Measurements from ENCODE around the gene ATAD1.
"Not testable (repeated sequence)": the region's sequence is repeated elsewhere in the genome, so short reads cannot be mapped to it uniquely, and the experiment has no call there.

ATAD1 gene

GRCh38 chr10:87751274-87751673 is 66.8 kb downstream of the ATAD1 start:
- Histone ChIP-seq H3K9me3 (ENCODE audit: low read length) (no peaks in the 10 kb centered on the region), H3K27ac (ENCODE audit: low read depth, low read length, poor library complexity, severe bottlenecking) (no peak overlapping the region), H3F3A (ENCODE audit: insufficient read depth, low read length) (no peaks in the 10 kb centered on the region), H3K79me2 (ENCODE audit: insufficient read depth, low read length) (no peaks in the 10 kb centered on the region), H3K36me3 (ENCODE audit: insufficient read depth, low read length) (peaks cover 34% of the 10 kb centered on the region), H3K4me1 (ENCODE audit: insufficient read depth, low read length, severe bottlenecking) (no peaks in the 10 kb centered on the region), H3K9me2 (ENCODE audit: low read depth, low read length) (no peaks in the 10 kb centered on the region), H3K9ac (ENCODE audit: low read length) (no peak overlapping the region), H4K20me1 (ENCODE audit: insufficient read depth, low read length) (no peaks in the 10 kb centered on the region; the same call in 1 of the 2 replicates), H3K4me3 (ENCODE audit: low read depth, low read length, poor library complexity, severe bottlenecking) (no peak overlapping the region), H3K4me2 (ENCODE audit: low read length) (no peak overlapping the region), H3K27me3 (ENCODE audit: insufficient read depth, low read length) (no peaks in the 10 kb centered on the region), H2AFZ (ENCODE audit: low read length) (no peak overlapping the region)
- TF ChIP-seq EZH2 (IDR thresholded peaks at IDR 0.05; ENCODE audit: borderline replicate concordance, low read length) = no peak
- no peak for TF ChIP-seq CTCF (IDR thresholded peaks at IDR 0.05; ENCODE audit: low read length)

- Histone ChIP-seq H3K9ac (ENCODE audit: low read length) (no peak overlapping the region), H3K9me2 (ENCODE audit: low read depth, low read length) (no peaks in the 10 kb centered on the region), H2AFZ (ENCODE audit: low read length) (no peak overlapping the region), H4K20me1 (ENCODE audit: insufficient read depth, low read length) (no peaks in the 10 kb centered on the region; the same call in 1 of the 2 replicates), H3F3A (ENCODE audit: insufficient read depth, low read length) (no peaks in the 10 kb centered on the region), H3K79me2 (ENCODE audit: insufficient read depth, low read length) (no peaks in the 10 kb centered on the region), H3K4me1 (ENCODE audit: insufficient read depth, low read length, severe bottlenecking) (no peaks in the 10 kb centered on the region), H3K36me3 (ENCODE audit: insufficient read depth, low read length) (peaks cover 29% of the 10 kb centered on the region), H3K27ac (ENCODE audit: low read depth, low read length, poor library complexity, severe bottlenecking) (no peak overlapping the region), H3K27me3 (ENCODE audit: insufficient read depth, low read length) (no peaks in the 10 kb centered on the region), H3K9me3 (ENCODE audit: low read length) (no peaks in the 10 kb centered on the region), H3K4me3 (ENCODE audit: low read depth, low read length, poor library complexity, severe bottlenecking) (no peak overlapping the region), H3K4me2 (ENCODE audit: low read length) (no peak overlapping the region)
- TF ChIP-seq EZH2 (IDR thresholded peaks at IDR 0.05; ENCODE audit: borderline replicate concordance, low read length) (no peak), CTCF (IDR thresholded peaks at IDR 0.05; ENCODE audit: low read length) (no peak)
These were observed 67.2 kb downstream of the ATAD1 start for GRCh38 chr10:87750817-87751216.

GRCh38 chr10:87750001-87750671 is 67.9 kb downstream of the ATAD1 start:
- Histone ChIP-seq H3K9me2 (ENCODE audit: low read depth, low read length) (no peaks in the 10 kb centered on the region), H3K9me3 (ENCODE audit: low read length) (no peaks in the 10 kb centered on the region), H3K4me3 (ENCODE audit: low read depth, low read length, poor library complexity, severe bottlenecking) (no peak overlapping the region), H3F3A (ENCODE audit: insufficient read depth, low read length) (no peaks in the 10 kb centered on the region), H2AFZ (ENCODE audit: low read length) (no peak overlapping the region), H4K20me1 (ENCODE audit: insufficient read depth, low read length) (no peaks in the 10 kb centered on the region; the same call in 1 of the 2 replicates), H3K4me1 (ENCODE audit: insufficient read depth, low read length, severe bottlenecking) (no peaks in the 10 kb centered on the region), H3K27ac (ENCODE audit: low read depth, low read length, poor library complexity, severe bottlenecking) (no peak overlapping the region), H3K79me2 (ENCODE audit: insufficient read depth, low read length) (no peaks in the 10 kb centered on the region), H3K4me2 (ENCODE audit: low read length) (no peak overlapping the region), H3K36me3 (ENCODE audit: insufficient read depth, low read length) (peaks cover 27% of the 10 kb centered on the region), H3K27me3 (ENCODE audit: insufficient read depth, low read length) (no peaks in the 10 kb centered on the region), H3K9ac (ENCODE audit: low read length) (no peak overlapping the region)
- TF ChIP-seq EZH2 (IDR thresholded peaks at IDR 0.05; ENCODE audit: borderline replicate concordance, low read length) = no peak
- TF ChIP-seq CTCF (IDR thresholded peaks at IDR 0.05; ENCODE audit: low read length) = no peak

- H3K36me3 ChIP-seq (ENCODE audit: insufficient read depth, low read length); H3K4me1 ChIP-seq (ENCODE audit: insufficient read depth, low read length, severe bottlenecking); H3K27me3 ChIP-seq (ENCODE audit: insufficient read depth, low read length); H3K4me2 ChIP-seq (ENCODE audit: low read length); H3K9ac ChIP-seq (ENCODE audit: low read length); H3K79me2 ChIP-seq (ENCODE audit: insufficient read depth, low read length); H2AFZ ChIP-seq (ENCODE audit: low read length); H3K9me3 ChIP-seq (ENCODE audit: low read length); H4K20me1 ChIP-seq (ENCODE audit: insufficient read depth, low read length); H3K27ac ChIP-seq (ENCODE audit: low read depth, low read length, poor library complexity, severe bottlenecking); H3K9me2 ChIP-seq (ENCODE audit: low read depth, low read length); H3K4me3 ChIP-seq (ENCODE audit: low read depth, low read length, poor library complexity, severe bottlenecking); H3F3A ChIP-seq (ENCODE audit: insufficient read depth, low read length): not testable (repeated sequence)
These were observed 69.8 kb downstream of the ATAD1 start for GRCh38 chr10:87748244-87748643.

Data from OCI-LY1 (cell line).